Esophagus squamous epithelium (tissue), 5 donors: ENCODE results near the gene MSX1. TPM values are rescaled to one million over a fixed set of nuclear protein-coding genes. Genes with fewer than 3 reads are reported as not detected.

Source experiments
- DNase-seq: peaks from one replicate; lab custom pipeline; 2025; lab: John Stamatoyannopoulos, UW
- H3K27ac ChIP-seq, 4 donors: fragments of 200-600 bp; sonication (generic); one replicate each; pipeline ENCODE4 v1.5.1; 2016 to 2019; ENCODE audit warnings: mild to moderate bottlenecking in 1 of 4
- H3K27me3 ChIP-seq, 4 donors: fragments of 200-600 bp; sonication (generic); 1 replicate in 3 of 4; 2 replicates in 1 of 4; pipeline versions ENCODE4 v1.5.1 to v1.6.0; 2017 to 2021; ENCODE audit warnings: antibody characterized with exemption in 1 of 4
- H3K36me3 ChIP-seq, 3 donors: fragments of 200-600 bp; sonication (generic); one replicate each; pipeline ENCODE4 v1.5.1; 2016 to 2019
- H3K4me1 ChIP-seq, 3 donors: fragments of 200-600 bp; sonication (generic); one replicate each; pipeline ENCODE4 v1.5.1; 2017 to 2019
- H3K4me3 ChIP-seq, 4 donors: fragments of 200-600 bp; sonication (generic); 1 replicate in 3 of 4; 2 replicates in 1 of 4; pipeline ENCODE4 v1.5.1; 2016 to 2019; ENCODE audit warnings: mild to moderate bottlenecking in 2 of 4, moderate library complexity in 1 of 4
- H3K9me3 ChIP-seq, 3 donors: fragments of 200-600 bp; sonication (generic); one replicate each; pipeline ENCODE4 v1.5.1; 2016 to 2019
- CTCF ChIP-seq, 6 experiments: fragments of 450-650 bp in 4 of 6; fragments of 200-600 bp in 2 of 6; sonication (generic) in 2 of 6; IDR thresholded peaks; one replicate each; pipeline ENCODE4 v1.5.1; 2016 to 2019; ENCODE audit warnings: antibody characterized with exemption in 6 of 6, mild to moderate bottlenecking in 4 of 6, moderate library complexity in 4 of 6
- POLR2A ChIP-seq, 4 donors: fragments of 450-650 bp; IDR thresholded peaks; one replicate each; pipeline ENCODE4 v1.6.1; 2017; ENCODE audit warnings: antibody characterized with exemption in 4 of 4, mild to moderate bottlenecking in 4 of 4, moderate library complexity in 3 of 4
- WGBS, 2 donors: methylation state at CpG; one replicate each; pipeline ENCODE4 v1.1.5; 2018; 5-methylcytosine and 5-hydroxymethylcytosine counted together
- intact Hi-C: fragments of 100-400 bp; cut with DNase I; formaldehyde crosslinking; loops from one replicate; pipeline ENCODE4 v1.15.0; 2022
- total RNA-seq, 4 donors: library from RNA; depleted of rRNA; stranded (reverse); fragments of >200 nt; gene quantifications; one replicate each; pipeline ENCODE4 v1.1.0, GENCODE V29; 2016
- donor health status: DM: yes; HTN: yes; CAD: no.

Gene MSX1
- total RNA-seq, 4 donors from 2014 or later, result 0.76 to 1.4 TPM; not detected in 2

DNA sequence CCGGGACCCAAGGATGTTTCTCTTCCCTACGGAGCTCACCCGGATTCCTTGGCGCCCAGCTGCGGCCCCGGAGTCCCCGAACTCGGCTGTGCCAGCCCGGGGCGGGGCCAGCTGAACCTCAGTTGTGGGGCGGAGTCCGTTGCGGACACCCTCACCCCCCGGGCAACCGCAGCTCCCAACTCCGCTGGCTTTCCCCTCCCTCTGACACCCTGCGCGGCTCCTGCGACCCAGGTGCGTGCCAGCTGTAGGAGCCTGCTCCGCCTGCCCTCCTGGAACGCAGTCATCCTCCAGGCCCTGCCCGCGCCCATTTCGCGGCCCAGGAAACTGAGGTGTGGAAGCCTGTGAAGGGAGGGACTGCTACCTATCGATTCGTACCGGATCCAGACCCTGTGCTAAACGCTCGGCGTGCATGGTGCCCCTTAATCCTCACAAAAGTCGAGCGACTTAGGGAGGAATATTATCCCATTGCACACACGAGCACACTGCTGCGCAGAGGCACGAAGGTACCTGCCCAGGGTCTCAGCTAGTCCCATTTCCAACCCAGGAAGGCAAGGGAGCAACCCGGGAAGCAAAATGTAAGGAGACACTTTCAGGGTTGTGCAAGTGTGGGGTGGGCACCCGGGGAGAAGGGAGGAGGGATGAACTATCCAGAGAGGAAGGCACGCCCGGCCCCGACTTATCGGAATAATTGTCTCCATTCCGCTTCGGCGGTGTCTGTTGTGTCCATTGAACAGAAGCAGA is 12.3 kb downstream of the MSX1 start:
- peaks cover 0 to 46% (median 12%) of the 10 kb centered on the region in 3 donors for H3K4me1 ChIP-seq
- 4 to 5% methylated on average over 14 to 17 of the region's 46 CpGs for WGBS, 2 donors
- DNase-seq, result no peak

GRCh38 chr4:4872314-4872903 is 12.9 kb downstream of the MSX1 start:
- intact Hi-C loops, result no loop called here
- Histone ChIP-seq H3K27ac (no peak overlapping the region), H3K9me3 (no peaks in the 10 kb centered on the region), H3K27me3 (peaks cover 22 to 99% (median 58%) of the 10 kb centered on the region in 4 donors), H3K36me3 (no peaks in the 10 kb centered on the region), H3K4me1 (peaks cover 0 to 39% (median 6%) of the 10 kb centered on the region in 3 donors), H3K4me3 (no peak overlapping the region)
- no peak for TF ChIP-seq POLR2A (IDR thresholded peaks at IDR 0.05)
- TF ChIP-seq CTCF (IDR thresholded peaks at IDR 0.05), result no peak
- no peak for DNase-seq
- WGBS, 2 donors, result 4 to 16% methylated on average over 10 to 23 of the region's 28 CpGs

More for the DNA sequence above, 12.3 kb downstream of the MSX1 start:
- Histone ChIP-seq H3K36me3 (no peaks in the 10 kb centered on the region), H3K27ac (no peak overlapping the region), H3K9me3 (no peaks in the 10 kb centered on the region), H3K4me3 (no peak overlapping the region), H3K27me3 (peaks cover 25 to 99% (median 65%) of the 10 kb centered on the region in 4 donors)
- intact Hi-C loops, result no loop called here
- no peak for TF ChIP-seq POLR2A (IDR thresholded peaks at IDR 0.05)
- TF ChIP-seq CTCF (IDR thresholded peaks at IDR 0.05), result no peak

DNA sequence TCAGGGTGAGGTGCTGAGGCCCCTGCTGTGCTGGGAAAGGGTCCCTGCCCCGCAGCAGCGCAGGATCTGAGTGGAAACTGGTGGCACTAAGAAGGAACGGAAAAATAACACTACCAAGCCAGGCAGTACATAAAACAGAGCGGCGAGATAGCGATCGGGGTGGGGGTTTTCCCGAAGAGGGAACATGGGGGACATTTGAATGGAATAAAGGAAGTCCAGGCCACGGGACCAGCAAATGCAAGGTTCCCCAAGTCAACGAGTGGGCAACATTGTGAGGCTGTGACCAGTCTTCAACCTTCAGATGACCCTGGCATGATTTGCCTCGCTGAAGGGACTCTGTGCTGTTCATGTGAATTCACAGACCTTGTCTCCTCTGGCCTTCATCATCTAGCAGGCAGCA is 13.7 kb downstream of the MSX1 start:
- H3K36me3 ChIP-seq, result no peaks in the 10 kb centered on the region
- intact Hi-C loops, result no loop called here
- peaks cover 0 to 36% (median 6%) of the 10 kb centered on the region in 3 donors for H3K4me1 ChIP-seq
- WGBS, 2 donors, result 22% methylated on average over 9 of the region's 11 CpGs
- no peak for DNase-seq
- no peaks in the 10 kb centered on the region for H3K9me3 ChIP-seq
- H3K27ac ChIP-seq, result no peak overlapping the region
- no peak for TF ChIP-seq CTCF (IDR thresholded peaks at IDR 0.05)
- TF ChIP-seq POLR2A (IDR thresholded peaks at IDR 0.05), result no peak
- peaks cover 22 to 99% (median 50%) of the 10 kb centered on the region in 4 donors for H3K27me3 ChIP-seq
- H3K4me3 ChIP-seq, result no peak overlapping the region

DNA sequence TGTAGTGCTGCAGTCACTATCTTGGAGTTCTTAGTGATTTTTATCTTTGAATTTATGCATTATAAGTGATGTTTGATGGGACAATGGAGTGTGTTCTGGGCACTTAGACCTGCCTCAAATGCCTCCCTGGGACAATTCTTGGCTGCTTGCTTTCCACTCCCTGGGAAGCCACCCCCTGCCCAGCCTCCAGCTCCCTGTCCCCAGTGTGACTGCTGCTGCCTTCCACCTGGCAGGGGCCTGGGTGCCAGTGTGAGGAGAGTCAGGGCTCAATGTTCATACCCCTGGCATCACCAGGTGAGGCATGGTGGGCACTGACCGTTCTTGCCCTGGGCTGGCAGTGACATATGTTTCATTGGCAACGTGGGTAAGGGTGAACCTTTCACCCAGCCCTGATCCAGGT is 14.8 kb downstream of the MSX1 start:
- intact Hi-C loops, result no loop called here
- no peak for TF ChIP-seq POLR2A (IDR thresholded peaks at IDR 0.05)
- no peak for TF ChIP-seq CTCF (IDR thresholded peaks at IDR 0.05)
- peaks cover 20 to 99% (median 40%) of the 10 kb centered on the region in 4 donors for H3K27me3 ChIP-seq
- H3K4me3 ChIP-seq, result no peak overlapping the region
- no peak overlapping the region for H3K27ac ChIP-seq
- no peak for DNase-seq
- peaks cover 0 to 33% (median 6%) of the 10 kb centered on the region in 3 donors for H3K4me1 ChIP-seq
- H3K36me3 ChIP-seq, result no peaks in the 10 kb centered on the region
- H3K9me3 ChIP-seq, result no peaks in the 10 kb centered on the region
- WGBS, 2 donors, result 40% methylated on average over 2 of the region's 2 CpGs; no CpG with 5 or more reads in 1 of the 2 donors

- Histone ChIP-seq H3K4me3 (no peak overlapping the region), H3K4me1 (peaks cover 0 to 25% (median 6%) of the 10 kb centered on the region in 3 donors), H3K36me3 (no peaks in the 10 kb centered on the region), H3K27ac (no peak overlapping the region), H3K9me3 (no peaks in the 10 kb centered on the region), H3K27me3 (peaks cover 11 to 99% (median 34%) of the 10 kb centered on the region in 4 donors)
- intact Hi-C loops, result no loop called here
- TF ChIP-seq CTCF (IDR thresholded peaks at IDR 0.05) (no peak), POLR2A (IDR thresholded peaks at IDR 0.05) (no peak)
- 24 to 32% methylated on average over 4 to 5 of the region's 5 CpGs for WGBS, 2 donors
- no peak for DNase-seq
Observed at GRCh38 chr4:4875147-4875546, 15.7 kb downstream of the MSX1 start.
